Adrenal gland (tissue), 5 donors: ENCODE data around the gene C21orf58.

Experiments
- POLR2A ChIP-seq, 2 donors: fragments of 450-650 bp; IDR thresholded peaks; one replicate each; pipeline ENCODE4 v1.6.1; 2017; ENCODE audit warnings: antibody characterized with exemption in 2 of 2, mild to moderate bottlenecking in 2 of 2, moderate library complexity in 1 of 2
- TF ChIP-seq, protein P1 (sequence below), 6 experiments: fragments of 450-650 bp in 4 of 6; fragments of 200-600 bp in 2 of 6; sonication (generic) in 1 of 6; IDR thresholded peaks; 1 replicate in 5 of 6; 2 replicates in 1 of 6; pipeline versions ENCODE4 v1.5.1 to v1.8.0; 2016 to 2021; ENCODE audit warnings: antibody characterized with exemption in 6 of 6, mild to moderate bottlenecking in 2 of 6, moderate library complexity in 1 of 6
- donor health status: DM: no; HTN: no; CAD: no.

DNA sequence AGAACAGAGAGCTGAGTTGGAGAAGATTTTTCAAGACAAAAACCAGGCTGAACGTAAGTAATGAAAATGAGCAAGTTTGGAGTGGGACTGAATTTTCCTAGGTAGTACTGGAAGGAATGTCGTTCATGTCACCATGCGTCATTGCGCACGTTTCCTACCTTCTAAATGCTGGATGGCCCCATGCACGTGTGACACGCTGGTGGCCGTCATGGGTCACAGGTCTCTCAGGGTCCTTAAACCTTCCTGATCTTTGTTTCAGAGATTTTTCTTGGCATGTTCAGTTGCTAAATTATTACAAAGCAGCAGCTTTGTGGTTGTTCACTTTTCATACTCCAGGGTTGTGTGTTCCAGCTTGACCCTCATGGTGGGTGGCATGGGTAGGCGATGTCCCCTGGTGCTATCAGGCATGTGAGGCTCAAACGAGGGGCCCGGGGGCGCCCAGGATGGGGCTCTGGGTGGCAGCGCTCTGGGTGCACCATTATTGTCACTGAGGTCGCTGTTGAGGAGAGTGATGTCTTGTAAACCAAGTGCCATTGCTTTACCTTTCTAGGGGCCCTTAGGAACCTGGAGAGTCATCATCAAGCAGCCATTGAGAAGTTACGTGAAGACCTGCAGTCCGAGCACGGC, 25.6 kb upstream of the C21orf58 start:
- TF ChIP-seq, protein P1, sequence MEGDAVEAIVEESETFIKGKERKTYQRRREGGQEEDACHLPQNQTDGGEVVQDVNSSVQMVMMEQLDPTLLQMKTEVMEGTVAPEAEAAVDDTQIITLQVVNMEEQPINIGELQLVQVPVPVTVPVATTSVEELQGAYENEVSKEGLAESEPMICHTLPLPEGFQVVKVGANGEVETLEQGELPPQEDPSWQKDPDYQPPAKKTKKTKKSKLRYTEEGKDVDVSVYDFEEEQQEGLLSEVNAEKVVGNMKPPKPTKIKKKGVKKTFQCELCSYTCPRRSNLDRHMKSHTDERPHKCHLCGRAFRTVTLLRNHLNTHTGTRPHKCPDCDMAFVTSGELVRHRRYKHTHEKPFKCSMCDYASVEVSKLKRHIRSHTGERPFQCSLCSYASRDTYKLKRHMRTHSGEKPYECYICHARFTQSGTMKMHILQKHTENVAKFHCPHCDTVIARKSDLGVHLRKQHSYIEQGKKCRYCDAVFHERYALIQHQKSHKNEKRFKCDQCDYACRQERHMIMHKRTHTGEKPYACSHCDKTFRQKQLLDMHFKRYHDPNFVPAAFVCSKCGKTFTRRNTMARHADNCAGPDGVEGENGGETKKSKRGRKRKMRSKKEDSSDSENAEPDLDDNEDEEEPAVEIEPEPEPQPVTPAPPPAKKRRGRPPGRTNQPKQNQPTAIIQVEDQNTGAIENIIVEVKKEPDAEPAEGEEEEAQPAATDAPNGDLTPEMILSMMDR (IDR thresholded peaks at IDR 0.05): no peak
- no peak for TF ChIP-seq POLR2A (IDR thresholded peaks at IDR 0.05)
